Esophagus muscularis mucosa (tissue), 4 donors: ENCODE measurements around the gene DOCK2. TPM values are rescaled to one million over a fixed set of nuclear protein-coding genes. Genes with fewer than 3 reads are reported as not detected.

ENCODE experiments used
- DNase-seq: peaks from one replicate; pipeline ENCODE4 v3.0.0-alpha.2; 2017; ENCODE audit errors: extremely low spot score
- H3K27ac ChIP-seq, 4 donors: fragments of 200-600 bp; sonication (generic); replicated peaks in 1 of 4; 1 replicate in 3 of 4; 2 replicates in 1 of 4; pipeline ENCODE4 v1.5.1; 2016 to 2019; ENCODE audit warnings: mild to moderate bottlenecking in 1 of 4
- H3K27me3 ChIP-seq, 4 donors: fragments of 200-600 bp; sonication (generic); one replicate each; pipeline versions ENCODE4 v1.5.1 to v1.6.0; 2016 to 2019
- H3K36me3 ChIP-seq, 4 donors: fragments of 200-600 bp; sonication (generic); one replicate each; pipeline ENCODE4 v1.5.1; 2016 to 2019
- H3K4me1 ChIP-seq, 4 donors: fragments of 200-600 bp; sonication (generic); one replicate each; pipeline ENCODE4 v1.5.1; 2016 to 2019
- H3K4me3 ChIP-seq, 4 donors: fragments of 200-600 bp; sonication (generic); 1 replicate in 2 of 4; 2 replicates in 2 of 4; pipeline ENCODE4 v1.5.1; 2016 to 2019; ENCODE audit warnings: mild to moderate bottlenecking in 4 of 4, moderate library complexity in 1 of 4
- H3K9me3 ChIP-seq, 4 donors: fragments of 200-600 bp; sonication (generic); 1 replicate in 3 of 4; 2 replicates in 1 of 4; pipeline ENCODE4 v1.5.1; 2016 to 2019
- EP300 ChIP-seq: sonication (generic); formaldehyde crosslinking; IDR thresholded peaks from one replicate; pipeline ENCODE4 v1.6.1; 2017; ENCODE audit warnings: antibody characterized with exemption
- POLR2A ChIP-seq: fragments of 450-650 bp; IDR thresholded peaks from one replicate; pipeline ENCODE4 v1.6.1; 2017; ENCODE audit warnings: antibody characterized with exemption, moderate library complexity, mild to moderate bottlenecking, low read depth
- POLR2AphosphoS5 ChIP-seq, 2 donors: sonication (generic); formaldehyde crosslinking; IDR thresholded peaks; one replicate each; pipeline ENCODE4 v1.6.1; 2017; ENCODE audit warnings: antibody characterized with exemption in 2 of 2
- WGBS: methylation state at CpG from one replicate; pipeline ENCODE4 v1.1.5; 2018; 5-methylcytosine and 5-hydroxymethylcytosine counted together
- intact Hi-C: fragments of 100-400 bp; cut with DNase I; formaldehyde crosslinking; loops from one replicate; pipeline ENCODE4 v1.15.1; 2023
- total RNA-seq, 4 donors: library from RNA; depleted of rRNA; stranded (reverse); fragments of >200 nt; gene quantifications; one replicate each; pipeline versions ENCODE4 v1.1.0 to v1.2.1, GENCODE V29; 2016
- TF ChIP-seq, protein P1 (sequence below), 3 experiments: fragments of 200-600 bp in 2 of 3; fragments of 450-650 bp in 1 of 3; sonication (generic) in 2 of 3; IDR thresholded peaks; one replicate each; pipeline ENCODE4 v1.5.1; 2017 to 2019; ENCODE audit warnings: antibody characterized with exemption in 3 of 3, mild to moderate bottlenecking in 2 of 3, moderate library complexity in 1 of 3

DOCK2 gene
- total RNA-seq, 4 donors from 2014 or later = 9.2 to 18.3 (median 13.7) TPM

DNA sequence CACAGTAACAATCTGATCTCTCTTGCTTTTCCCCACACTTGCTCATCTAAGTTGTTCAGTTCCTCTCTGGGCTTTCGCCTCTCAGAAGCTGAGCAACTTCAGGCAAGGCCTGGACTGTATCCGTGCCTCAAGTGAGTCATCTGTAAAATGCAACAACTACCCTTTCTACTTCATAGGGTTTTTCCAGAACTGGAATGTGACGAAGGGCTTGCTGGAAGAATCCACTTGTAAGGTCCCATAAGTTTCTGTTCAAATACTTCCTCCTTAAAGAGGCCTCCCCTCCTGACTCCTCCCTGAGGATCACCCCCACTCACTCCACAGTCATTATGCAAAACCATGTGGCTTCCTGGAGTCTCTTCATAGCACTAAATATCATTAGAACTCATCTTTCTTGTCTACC, 360.7 kb downstream of the DOCK2 start:
- intact Hi-C loops = no loop called here
- peaks cover 0 to 6% (median 0%) of the 10 kb centered on the region in 4 donors for H3K4me1 ChIP-seq
- H3K9me3 ChIP-seq = no peaks in the 10 kb centered on the region
- TF ChIP-seq EP300 = no peak
- TF ChIP-seq, protein P1, sequence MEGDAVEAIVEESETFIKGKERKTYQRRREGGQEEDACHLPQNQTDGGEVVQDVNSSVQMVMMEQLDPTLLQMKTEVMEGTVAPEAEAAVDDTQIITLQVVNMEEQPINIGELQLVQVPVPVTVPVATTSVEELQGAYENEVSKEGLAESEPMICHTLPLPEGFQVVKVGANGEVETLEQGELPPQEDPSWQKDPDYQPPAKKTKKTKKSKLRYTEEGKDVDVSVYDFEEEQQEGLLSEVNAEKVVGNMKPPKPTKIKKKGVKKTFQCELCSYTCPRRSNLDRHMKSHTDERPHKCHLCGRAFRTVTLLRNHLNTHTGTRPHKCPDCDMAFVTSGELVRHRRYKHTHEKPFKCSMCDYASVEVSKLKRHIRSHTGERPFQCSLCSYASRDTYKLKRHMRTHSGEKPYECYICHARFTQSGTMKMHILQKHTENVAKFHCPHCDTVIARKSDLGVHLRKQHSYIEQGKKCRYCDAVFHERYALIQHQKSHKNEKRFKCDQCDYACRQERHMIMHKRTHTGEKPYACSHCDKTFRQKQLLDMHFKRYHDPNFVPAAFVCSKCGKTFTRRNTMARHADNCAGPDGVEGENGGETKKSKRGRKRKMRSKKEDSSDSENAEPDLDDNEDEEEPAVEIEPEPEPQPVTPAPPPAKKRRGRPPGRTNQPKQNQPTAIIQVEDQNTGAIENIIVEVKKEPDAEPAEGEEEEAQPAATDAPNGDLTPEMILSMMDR (IDR thresholded peaks at IDR 0.05) = no peak
- TF ChIP-seq POLR2A = no peak
- no peak for TF ChIP-seq POLR2AphosphoS5 (IDR thresholded peaks at IDR 0.05)
- H3K4me3 ChIP-seq = no peak overlapping the region
- 94% methylated on average over 3 of the region's 3 CpGs for WGBS
- DNase-seq = no peak
- H3K27me3 ChIP-seq = no peaks in the 10 kb centered on the region
- H3K27ac ChIP-seq = no peak overlapping the region
- H3K36me3 ChIP-seq = no peaks in the 10 kb centered on the region

DNA sequence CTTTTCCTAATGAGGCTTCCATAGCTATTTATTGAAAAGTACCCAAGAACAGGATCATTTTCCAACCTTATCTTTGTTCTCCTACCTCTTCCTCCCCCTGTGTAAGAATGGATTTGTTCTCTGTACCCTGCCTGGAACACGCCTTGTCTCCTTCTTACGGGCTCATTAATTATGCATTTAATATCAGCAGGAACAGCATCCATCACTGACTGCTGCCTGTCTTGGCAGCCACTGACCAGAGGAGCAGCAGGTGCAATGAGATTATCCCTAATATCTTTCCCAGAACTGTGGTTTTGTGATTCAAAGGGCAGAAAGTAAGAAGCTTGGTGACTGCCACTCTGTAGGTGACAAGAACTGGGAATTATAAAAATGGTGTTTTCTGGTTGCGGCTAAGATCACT, 362.5 kb downstream of the DOCK2 start:
- Histone ChIP-seq H3K36me3 (no peaks in the 10 kb centered on the region), H3K27ac (no peak overlapping the region), H3K9me3 (no peaks in the 10 kb centered on the region), H3K4me1 (peaks cover 0 to 6% (median 0%) of the 10 kb centered on the region in 4 donors), H3K27me3 (no peaks in the 10 kb centered on the region), H3K4me3 (no peak overlapping the region)
- TF ChIP-seq, protein P1 (IDR thresholded peaks at IDR 0.05) = no peak
- DNase-seq = no peak
- WGBS = 91% methylated on average over 3 of the region's 3 CpGs
- intact Hi-C loops = no loop called here

DNA sequence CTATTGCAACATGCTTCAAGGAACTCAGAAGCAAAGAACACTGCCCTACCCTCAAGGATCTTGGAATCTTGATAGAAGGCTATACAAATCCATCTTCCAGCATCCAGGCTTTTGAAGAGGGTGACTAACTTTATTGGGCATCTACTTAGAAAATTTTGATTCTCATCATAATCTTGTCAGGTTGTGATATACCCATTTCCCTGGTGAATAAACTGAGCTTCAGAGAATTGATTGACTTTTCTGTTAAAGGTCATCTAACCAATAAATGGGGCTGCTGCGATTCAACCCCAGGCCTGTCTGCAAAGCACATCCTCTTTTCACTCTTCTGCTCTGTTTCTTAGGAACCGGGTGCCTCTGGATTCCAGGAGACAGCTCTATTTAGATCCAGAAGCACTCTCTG, 363.1 kb downstream of the DOCK2 start:
- intact Hi-C loops = no loop called here
- no peaks in the 10 kb centered on the region for H3K27me3 ChIP-seq
- WGBS = 94% methylated on average over 2 of the region's 2 CpGs
- DNase-seq = no peak
- no peaks in the 10 kb centered on the region for H3K9me3 ChIP-seq
- H3K4me1 ChIP-seq = peaks cover 0 to 6% (median 0%) of the 10 kb centered on the region in 4 donors
- no peaks in the 10 kb centered on the region for H3K36me3 ChIP-seq
- no peak overlapping the region for H3K27ac ChIP-seq
- TF ChIP-seq EP300 (no peak), POLR2A (no peak), POLR2AphosphoS5 (IDR thresholded peaks at IDR 0.05) (no peak)
- TF ChIP-seq, protein P1 (IDR thresholded peaks at IDR 0.05) = no peak
- no peak overlapping the region for H3K4me3 ChIP-seq

DNA sequence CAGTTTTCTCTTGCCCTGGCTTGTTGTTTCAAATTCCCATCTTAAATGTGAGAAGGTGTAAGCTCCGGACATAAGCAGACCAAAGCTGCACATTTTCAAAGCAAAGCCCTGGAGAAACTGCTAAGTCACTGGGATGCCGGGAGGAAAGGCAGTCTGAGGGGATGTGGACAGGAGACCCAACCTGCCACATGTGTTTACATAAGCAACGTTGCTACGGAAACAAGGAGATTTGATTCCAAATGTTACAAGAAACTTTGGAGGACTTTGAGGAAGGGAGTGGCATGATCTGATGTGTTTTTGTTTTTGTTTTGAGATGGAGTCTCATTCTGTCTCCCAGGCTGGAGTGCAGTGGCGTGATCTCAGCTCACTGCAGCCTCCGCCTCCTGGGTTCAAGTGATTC, 368.9 kb downstream of the DOCK2 start:
- 60% methylated on average over 6 of the region's 6 CpGs for WGBS
- H3K4me1 ChIP-seq = peaks cover 0 to 6% (median 0%) of the 10 kb centered on the region in 4 donors
- TF ChIP-seq POLR2A (no peak), EP300 (no peak), POLR2AphosphoS5 (IDR thresholded peaks at IDR 0.05) (no peak)
- TF ChIP-seq, protein P1 (IDR thresholded peaks at IDR 0.05) = no peak
- no peak for DNase-seq
- intact Hi-C loops = no loop called here
- no peaks in the 10 kb centered on the region for H3K36me3 ChIP-seq
- H3K4me3 ChIP-seq = no peak overlapping the region
- no peaks in the 10 kb centered on the region for H3K27me3 ChIP-seq
- no peak overlapping the region for H3K27ac ChIP-seq
- no peaks in the 10 kb centered on the region for H3K9me3 ChIP-seq

DNA sequence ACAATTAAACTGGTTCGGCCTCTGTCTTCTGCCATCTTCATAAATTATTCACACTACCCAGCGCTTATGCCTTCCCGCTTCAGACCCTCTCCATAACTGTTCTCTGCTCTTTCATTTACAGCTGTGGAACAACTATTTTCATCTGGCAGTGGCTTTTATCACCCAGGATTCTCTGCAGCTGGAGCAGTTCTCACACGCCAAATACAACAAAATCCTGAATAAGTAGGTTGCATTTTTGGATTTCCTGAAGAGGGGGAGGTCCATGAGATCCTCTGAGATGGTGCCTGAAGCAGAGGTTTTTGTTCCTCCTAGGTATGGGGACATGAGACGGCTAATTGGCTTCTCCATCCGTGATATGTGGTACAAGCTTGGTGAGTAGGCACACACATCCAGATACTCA, 371.3 kb downstream of the DOCK2 start:
- 79% methylated on average over 6 of the region's 6 CpGs for WGBS
- intact Hi-C loops = no loop called here
- TF ChIP-seq POLR2AphosphoS5 (IDR thresholded peaks at IDR 0.05) (no peak), EP300 (no peak), POLR2A (no peak)
- TF ChIP-seq, protein P1 (IDR thresholded peaks at IDR 0.05) = no peak
- DNase-seq = no peak
- Histone ChIP-seq H3K4me3 (no peak overlapping the region), H3K27ac (no peak overlapping the region), H3K9me3 (no peaks in the 10 kb centered on the region), H3K27me3 (no peaks in the 10 kb centered on the region), H3K4me1 (no peaks in the 10 kb centered on the region), H3K36me3 (no peaks in the 10 kb centered on the region)
